GM19467 (cell line): ENCODE results near the gene NKD1.

ENCODE experiments used
- ATAC-seq: cut with Tn5 transposase; IDR thresholded peaks from one replicate; pipeline ENCODE4 v1.9.1; 2021; ENCODE audit warnings: mild to moderate bottlenecking, moderate library complexity; ENCODE audit not compliant: unreplicated experiment

NKD1 gene

GRCh38 chr16:50643192-50643591 lies 95.0 kb downstream of the NKD1 start:
- no peak for ATAC-seq

GRCh38 chr16:50644245-50644644 lies 96.0 kb downstream of the NKD1 start:
- no peak for ATAC-seq

- ATAC-seq = no peak
These were observed 96.5 kb downstream of the NKD1 start for GRCh38 chr16:50644729-50645128.

- ATAC-seq = no peak
These were observed 97.5 kb downstream of the NKD1 start for GRCh38 chr16:50645563-50646220.

- no peak for ATAC-seq
These were observed 98.1 kb downstream of the NKD1 start for GRCh38 chr16:50646345-50646744.

GRCh38 chr16:50651835-50652438 lies 103.7 kb downstream of the NKD1 start:
- no peak for ATAC-seq

GRCh38 chr16:50652836-50653425 lies 104.7 kb downstream of the NKD1 start:
- ATAC-seq = no peak

GRCh38 chr16:50653633-50654519 lies 105.7 kb downstream of the NKD1 start:
- ATAC-seq = no peak

GRCh38 chr16:50655558-50656055 lies 107.4 kb downstream of the NKD1 start:
- ATAC-seq = no peak

- ATAC-seq = no peak
These were observed 109.0 kb downstream of the NKD1 start for GRCh38 chr16:50657241-50657640.

- ATAC-seq = no peak
These were observed 111.6 kb downstream of the NKD1 start for GRCh38 chr16:50659806-50660205.

- ATAC-seq = no peak
These were observed 114.2 kb downstream of the NKD1 start for GRCh38 chr16:50662306-50662940.

- no peak for ATAC-seq
These were observed 116.1 kb downstream of the NKD1 start for GRCh38 chr16:50664270-50664669.

- no peak for ATAC-seq
These were observed 117.1 kb downstream of the NKD1 start for GRCh38 chr16:50665128-50665878.

GRCh38 chr16:50666658-50667496 lies 118.7 kb downstream of the NKD1 start:
- ATAC-seq = peak; percentile 85

GRCh38 chr16:50667497-50668367 lies 119.5 kb downstream of the NKD1 start:
- ATAC-seq = peak; percentile 11

- ATAC-seq = no peak
These were observed 120.3 kb downstream of the NKD1 start for GRCh38 chr16:50668368-50669008.

- ATAC-seq = no peak
These were observed 121.5 kb downstream of the NKD1 start for GRCh38 chr16:50669741-50670140.
